ENCODE results near the gene APBB2. TPM values are rescaled to one million over a fixed set of nuclear protein-coding genes. Genes with fewer than 3 reads are reported as not detected.

The APBB2 gene
- total and polyA plus RNA-seq, 10 of the 15 experiments (the other 5 are each of a cell fraction or from before 2014, with no cell fraction given) = 2.7 to 24.6 (median 19.0) TPM

DNA sequence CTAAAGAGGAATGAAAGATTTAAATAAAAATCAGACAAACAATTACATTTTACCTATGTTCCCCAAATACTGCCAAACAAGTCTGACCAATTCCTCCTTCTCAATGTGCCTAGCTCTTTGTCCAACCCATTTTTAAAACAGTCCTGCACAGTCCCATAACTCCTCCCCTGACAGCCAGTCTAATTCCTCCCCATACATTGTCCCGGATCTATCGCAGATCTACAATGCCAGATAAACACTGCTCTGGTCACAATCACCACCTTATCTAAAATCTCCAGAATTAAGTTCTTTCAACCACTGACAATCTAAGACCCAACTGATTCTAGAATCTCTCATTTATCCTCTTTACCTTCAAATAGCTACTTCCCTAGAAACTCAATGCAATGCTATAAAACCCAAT lies 176.0 kb downstream of the APBB2 start:
- no peak overlapping the region for H2AFZ ChIP-seq (ENCODE audit: control insufficient read depth, low read depth, low read length)
- ChIA-PET RAD21 (ENCODE audit: unreplicated experiment) (interaction anchor here (0.8 kb wide), 1 partner anchor 62 kb away, joined by 3 read pairs; no protein-coding TSS in a partner anchor), POLR2A (no interaction called here), SMC1A (ENCODE audit: uncharacterized antibody, unreplicated experiment) (interaction anchor here (0.9 to 1.6 kb wide), 4 partner anchors 15 to 167 kb away, joined by 3 to 5 read pairs (median 4); no protein-coding TSS in a partner anchor), CTCF (interaction anchor here (0.9 kb wide), 1 partner anchor 33 kb away, joined by 3 read pairs; no protein-coding TSS in a partner anchor)
- in situ Hi-C loops (cut with MboI) = no loop called here
- H3K36me3 ChIP-seq (ENCODE audit: control insufficient read depth in 2 of 2, insufficient read depth in 2 of 2, low read length in 1 of 2) = no peaks in the 10 kb centered on the region; a peak in 1 of 4 replicates
- no peak overlapping the region for H3K4me3 ChIP-seq
- no TSS peak for BruUV-seq (replicated peaks)
- ATAC-seq (no peak), FAIRE-seq (no peak), DNase-seq (ENCODE audit: low read depth, low spot score) (no peak)
- H3K4me1 ChIP-seq (ENCODE audit: control insufficient read depth, insufficient read depth, low read length) = no peaks in the 10 kb centered on the region
- H3K27me3 ChIP-seq (replicated peaks in 1 of 2; ENCODE audit: control insufficient read depth in 2 of 2, insufficient read depth in 2 of 2, low read length in 1 of 2) = no peaks in the 10 kb centered on the region
- TF ChIP-seq SREBF2 (IDR thresholded peaks at IDR 0.05; ENCODE audit: low read length) (no peak), PML (IDR thresholded peaks at IDR 0.05; ENCODE audit: low read length) (no peak)
- TF ChIP-seq, protein P1, sequence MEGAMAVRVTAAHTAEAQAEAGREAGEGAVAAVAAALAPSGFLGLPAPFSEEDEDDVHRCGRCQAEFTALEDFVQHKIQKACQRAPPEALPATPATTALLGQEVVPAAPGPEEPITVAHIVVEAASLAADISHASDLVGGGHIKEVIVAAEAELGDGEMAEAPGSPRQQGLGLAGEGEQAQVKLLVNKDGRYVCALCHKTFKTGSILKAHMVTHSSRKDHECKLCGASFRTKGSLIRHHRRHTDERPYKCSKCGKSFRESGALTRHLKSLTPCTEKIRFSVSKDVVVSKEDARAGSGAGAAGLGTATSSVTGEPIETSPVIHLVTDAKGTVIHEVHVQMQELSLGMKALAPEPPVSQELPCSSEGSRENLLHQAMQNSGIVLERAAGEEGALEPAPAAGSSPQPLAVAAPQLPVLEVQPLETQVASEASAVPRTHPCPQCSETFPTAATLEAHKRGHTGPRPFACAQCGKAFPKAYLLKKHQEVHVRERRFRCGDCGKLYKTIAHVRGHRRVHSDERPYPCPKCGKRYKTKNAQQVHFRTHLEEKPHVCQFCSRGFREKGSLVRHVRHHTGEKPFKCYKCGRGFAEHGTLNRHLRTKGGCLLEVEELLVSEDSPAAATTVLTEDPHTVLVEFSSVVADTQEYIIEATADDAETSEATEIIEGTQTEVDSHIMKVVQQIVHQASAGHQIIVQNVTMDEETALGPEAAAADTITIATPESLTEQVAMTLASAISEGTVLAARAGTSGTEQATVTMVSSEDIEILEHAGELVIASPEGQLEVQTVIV (IDR thresholded peaks at IDR 0.05; ENCODE audit: borderline replicate concordance, partially characterized antibody) = no peak
- intact Hi-C loops (cut with micrococcal nuclease; ENCODE audit: unreplicated experiment) = no loop called here
- H3K79me2 ChIP-seq (ENCODE audit: control insufficient read depth, insufficient read depth, low read length) = no peaks in the 10 kb centered on the region
- H3K9ac ChIP-seq (ENCODE audit: control insufficient read depth, insufficient read depth, low read length) = no peak overlapping the region
- 100% methylated on average over 2 of the region's 2 CpGs for WGBS (ENCODE audit: insufficient coverage, insufficient replicate concordance, low lambda C conversion rate, missing lambda C conversion rate)
- H3K9me3 ChIP-seq (replicated peaks; ENCODE audit: control insufficient read depth, insufficient read depth, low read length) = no peaks in the 10 kb centered on the region
- no peak overlapping the region for H3K27ac ChIP-seq (ENCODE audit: control insufficient read depth, insufficient read depth)
- no peaks in the 10 kb centered on the region for H4K20me1 ChIP-seq (ENCODE audit: control insufficient read depth, insufficient read depth)
- no peak overlapping the region for H3K4me2 ChIP-seq (ENCODE audit: control insufficient read depth, insufficient read depth)

- DNase-seq (ENCODE audit: low read depth, low spot score) (no peak), FAIRE-seq (no peak), ATAC-seq (no peak)
- H2AFZ ChIP-seq (ENCODE audit: control insufficient read depth, low read depth, low read length) = no peak overlapping the region; the same call in 1 of the 2 replicates
- no peaks in the 10 kb centered on the region for H4K20me1 ChIP-seq (ENCODE audit: control insufficient read depth, insufficient read depth)
- in situ Hi-C loops (cut with MboI) (loop anchor here (10.0 kb wide), 1 partner anchor 64 kb away; no protein-coding TSS in a partner anchor), intact Hi-C loops (cut with micrococcal nuclease; ENCODE audit: unreplicated experiment) (no loop called here)
- no TSS peak for BruUV-seq (replicated peaks)
- H3K79me2 ChIP-seq (ENCODE audit: control insufficient read depth, insufficient read depth, low read length) = no peaks in the 10 kb centered on the region
- H3K27me3 ChIP-seq (replicated peaks in 1 of 2; ENCODE audit: control insufficient read depth in 2 of 2, insufficient read depth in 2 of 2, low read length in 1 of 2) = no peaks in the 10 kb centered on the region
- H3K4me1 ChIP-seq (ENCODE audit: control insufficient read depth, insufficient read depth, low read length) = no peaks in the 10 kb centered on the region
- H3K4me3 ChIP-seq = no peak overlapping the region
- no peaks in the 10 kb centered on the region; a peak in 1 of 4 replicates for H3K36me3 ChIP-seq (ENCODE audit: control insufficient read depth in 2 of 2, insufficient read depth in 2 of 2, low read length in 1 of 2)
- peaks cover 19% of the 10 kb centered on the region; the same call in 2 of the 3 replicates for H3K9me3 ChIP-seq (replicated peaks; ENCODE audit: control insufficient read depth, insufficient read depth, low read length)
- ChIA-PET CTCF (interaction anchor here (1.5 to 1.8 kb wide), 3 partner anchors 31 to 187 kb away, joined by 4 to 7 read pairs (median 4); no protein-coding TSS in a partner anchor), SMC1A (ENCODE audit: uncharacterized antibody, unreplicated experiment) (interaction anchor here (0.7 to 1.7 kb wide), 5 partner anchors 17 to 183 kb away, joined by 3 to 5 read pairs (median 3); no protein-coding TSS in a partner anchor), RAD21 (ENCODE audit: unreplicated experiment) (interaction anchor here (1.8 to 3.2 kb wide), 2 partner anchors 35 to 183 kb away, joined by 4 to 10 read pairs; no protein-coding TSS in a partner anchor), POLR2A (interaction anchor here (0.6 to 1.5 kb wide), 2 partner anchors 22 to 413 kb away, joined by 4 to 5 read pairs; no protein-coding TSS in a partner anchor)
- WGBS (ENCODE audit: insufficient coverage, insufficient replicate concordance, low lambda C conversion rate, missing lambda C conversion rate) = 52% methylated on average over 3 of the region's 3 CpGs
- 0 out of 2 replicates have a peak overlapping the region, but pooled peaks have one; percentile 19 for H3K4me2 ChIP-seq (ENCODE audit: control insufficient read depth, insufficient read depth)
- H3K27ac ChIP-seq (ENCODE audit: control insufficient read depth, insufficient read depth) = peak overlapping the region; percentile 53; the same call in 1 of the 2 replicates
- H3K9ac ChIP-seq (ENCODE audit: control insufficient read depth, insufficient read depth, low read length) = no peak overlapping the region
- TF ChIP-seq, protein P2, sequence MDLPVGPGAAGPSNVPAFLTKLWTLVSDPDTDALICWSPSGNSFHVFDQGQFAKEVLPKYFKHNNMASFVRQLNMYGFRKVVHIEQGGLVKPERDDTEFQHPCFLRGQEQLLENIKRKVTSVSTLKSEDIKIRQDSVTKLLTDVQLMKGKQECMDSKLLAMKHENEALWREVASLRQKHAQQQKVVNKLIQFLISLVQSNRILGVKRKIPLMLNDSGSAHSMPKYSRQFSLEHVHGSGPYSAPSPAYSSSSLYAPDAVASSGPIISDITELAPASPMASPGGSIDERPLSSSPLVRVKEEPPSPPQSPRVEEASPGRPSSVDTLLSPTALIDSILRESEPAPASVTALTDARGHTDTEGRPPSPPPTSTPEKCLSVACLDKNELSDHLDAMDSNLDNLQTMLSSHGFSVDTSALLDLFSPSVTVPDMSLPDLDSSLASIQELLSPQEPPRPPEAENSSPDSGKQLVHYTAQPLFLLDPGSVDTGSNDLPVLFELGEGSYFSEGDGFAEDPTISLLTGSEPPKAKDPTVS (IDR thresholded peaks at IDR 0.05; ENCODE audit: low read depth, low read length) = no peak
- no peak for TF ChIP-seq LARP7 (IDR thresholded peaks at IDR 0.05)
- TF ChIP-seq RELB (IDR thresholded peaks at IDR 0.05; ENCODE audit: low read depth) = no peak
- TF ChIP-seq KDM1A (IDR thresholded peaks at IDR 0.05; ENCODE audit: borderline replicate concordance) = no peak
- TF ChIP-seq RAD51 (IDR thresholded peaks at IDR 0.05) = no peak
- no peak for TF ChIP-seq PAX8 (IDR thresholded peaks at IDR 0.05)
- TF ChIP-seq TARDBP (IDR thresholded peaks at IDR 0.05; ENCODE audit: borderline replicate concordance) = no peak
These were observed 185.2 kb downstream of the APBB2 start for GRCh38 chr4:41029098-41029497.
